K562 (cell line): ENCODE data around the gene FRAT1. TPM values are rescaled to one million over a fixed set of nuclear protein-coding genes. Genes with fewer than 3 reads are reported as not detected.

Source experiments
- ATAC-seq: fragments of 200-7000 bp; cut with Tn5 transposase; 3 replicates; pipeline ENCODE4 v1.9.1; 2020; ENCODE audit warnings: moderate library complexity
- BruUV-seq: library from RNA; stranded (reverse); fragments of 400-500 nt; replicated peaks from 2 replicates; lab custom pipeline; 2021; lab: Mats Ljungman, UMichigan
- CTCF ChIA-PET: fragments of 300-600 bp; formaldehyde crosslinking; extraction: SDS; loops from one replicate; lab custom pipeline; 2021; ENCODE audit warnings: low intra/inter-chr PET ratio; lab: Yijun Ruan, JAX
- POLR2A ChIA-PET: fragments of 300-600, 350-650 bp; sonication (Branson Sonifier 250); formaldehyde crosslinking; extraction: SDS; loops from one replicate; lab custom pipeline; 2021; ENCODE audit warnings: antibody characterized with exemption, inconsistent platforms; lab: Yijun Ruan, JAX
- DNase-seq, 4 experiments: peaks; one replicate each; pipeline versions ENCODE4 v3.0.0 to v3.0.0-alpha.2; 2011 to 2018; ENCODE audit warnings: low spot score in 3 of 4, mixed read lengths in 3 of 4; ENCODE audit errors: extremely low read depth in 1 of 4
- FAIRE-seq: peaks from 2 replicates; lab custom pipeline; 2011; peaks lifted over from hg19 to GRCh38; lab: Jason Lieb, UNC
- H2AFZ ChIP-seq: 2 replicates; pipeline ENCODE4 v1.6.0; 2011; ENCODE audit warnings: low read depth, low read length, control low read depth, inconsistent platforms
- H3K27ac ChIP-seq: fragments of 200-600 bp; 3 replicates; pipeline ENCODE4 v1.8.0; 2011; ENCODE audit warnings: low read depth, mild to moderate bottlenecking, control low read depth, inconsistent platforms, low read length, moderate library complexity, mixed read lengths; ENCODE audit errors: extremely low read depth
- H3K27me3 ChIP-seq, 2 experiments: fragments of 300-600 bp in 1 of 2; 2 replicates in 1 of 2; 3 replicates in 1 of 2; pipeline versions ENCODE4 v1.6.0 to v1.8.0; 2011; ENCODE audit warnings: inconsistent platforms in 2 of 2, low read length in 2 of 2, mild to moderate bottlenecking in 1 of 2, mixed read lengths in 1 of 2, moderate library complexity in 1 of 2; ENCODE audit not compliant: control insufficient read depth in 2 of 2, insufficient read depth in 2 of 2
- H3K36me3 ChIP-seq: fragments of 300-600 bp; 3 replicates; pipeline ENCODE4 v1.8.0; 2011; ENCODE audit warnings: mild to moderate bottlenecking, low read length, inconsistent platforms; ENCODE audit not compliant: control insufficient read depth, insufficient read depth
- H3K4me1 ChIP-seq, 2 experiments: fragments of 200-600 bp in 1 of 2; replicated peaks in 1 of 2; 2 replicates in 1 of 2; 3 replicates in 1 of 2; pipeline versions ENCODE4 v1.5.1 to v1.8.0; 2011; ENCODE audit warnings: inconsistent platforms in 2 of 2, low read length in 2 of 2, mild to moderate bottlenecking in 1 of 2, mixed read lengths in 1 of 2, moderate library complexity in 1 of 2; ENCODE audit not compliant: control insufficient read depth in 2 of 2, insufficient read depth in 2 of 2
- H3K4me2 ChIP-seq: 2 replicates; pipeline ENCODE4 v1.6.1; 2011; ENCODE audit warnings: low read length, control low read depth, inconsistent platforms, mixed read lengths; ENCODE audit not compliant: insufficient read depth
- H3K4me3 ChIP-seq: fragments of 200-600 bp; sonication (generic), shearing (Covaris generic); 2 replicates; pipeline ENCODE4 v1.5.1; 2016; ENCODE audit warnings: control low read depth, inconsistent platforms
- H3K79me2 ChIP-seq: fragments of 200-600 bp; 3 replicates; pipeline ENCODE4 v1.8.0; 2011; ENCODE audit warnings: low read length, inconsistent platforms; ENCODE audit not compliant: control insufficient read depth, insufficient read depth
- H3K9ac ChIP-seq, 2 experiments: 2 replicates each; pipeline versions ENCODE4 v1.6.0 to v1.6.1; 2011; ENCODE audit warnings: low read depth in 2 of 2, low read length in 2 of 2, control low read depth in 1 of 2, inconsistent platforms in 1 of 2, mild to moderate bottlenecking in 1 of 2, mixed read lengths in 1 of 2; ENCODE audit not compliant: insufficient read depth in 1 of 2
- H3K9me1 ChIP-seq: one replicate; pipeline ENCODE4 v1.6.0; 2011; ENCODE audit warnings: inconsistent platforms, mild to moderate bottlenecking, low read length, moderate library complexity; ENCODE audit not compliant: control insufficient read depth, insufficient read depth
- H3K9me3 ChIP-seq: replicated peaks from 2 replicates; pipeline ENCODE4 v1.5.1; 2011; ENCODE audit warnings: low read depth, low read length, inconsistent platforms; ENCODE audit not compliant: control insufficient read depth, insufficient read depth
- H4K20me1 ChIP-seq: replicated peaks from 2 replicates; pipeline ENCODE4 v1.6.1; 2011; ENCODE audit warnings: low read length, inconsistent platforms, mixed read lengths; ENCODE audit not compliant: control insufficient read depth, insufficient read depth
- CHD4 ChIP-seq: fragments of 200-600 bp; sonication (generic); IDR thresholded peaks from 3 replicates; pipeline ENCODE4 v1.6.1; 2012; ENCODE audit warnings: low read depth, mild to moderate bottlenecking, mixed read lengths, low read length, inconsistent platforms; ENCODE audit not compliant: insufficient read depth, insufficient replicate concordance, poor library complexity, severe bottlenecking
- KAT7 ChIP-seq: sonication (generic); formaldehyde crosslinking; IDR thresholded peaks from 2 replicates; pipeline ENCODE4 v1.8.0; 2022; ENCODE audit warnings: missing genetic modification reagents, mild to moderate bottlenecking, borderline replicate concordance
- ZFP1 ChIP-seq: fragments of 450-650 bp; formaldehyde crosslinking; IDR thresholded peaks from 2 replicates; pipeline ENCODE4 v1.4.0; 2020; ENCODE audit warnings: mild to moderate bottlenecking, mixed read lengths
- WGBS: fragments of 100-300 bp; shearing (Covaris generic); methylation state at CpG from one replicate; pipeline ENCODE4 v1.1.6; 2016; ENCODE audit warnings: low coverage, mixed read lengths; ENCODE audit not compliant: insufficient coverage; ENCODE audit errors: missing lambda C conversion rate; 5-methylcytosine and 5-hydroxymethylcytosine counted together
- in situ Hi-C: fragments of 300-500 bp; cut with MboI; formaldehyde crosslinking; loops from 4 replicates; pipeline ENCODE4 v1.15.0; 2018; ENCODE audit warnings: inconsistent platforms, mixed read lengths
- intact Hi-C: fragments of 100-400 bp; cut with micrococcal nuclease; formaldehyde crosslinking; loops from 2 replicates; pipeline ENCODE4 v1.14.2; 2022
- polyA plus RNA-seq, 8 experiments: library from polyadenylated mRNA; depleted of rRNA in 4 of 8; stranded (reverse) in 5 of 8; unstranded in 3 of 8; fragments of >200 nt; fragmentation: Nextera tagmentation in 2 of 8; fragmentation: Illumina TruSeq in 1 of 8; extraction: Ambion mirVana in 2 of 8; extraction: Trizol in 1 of 8; gene quantifications; 2 replicates each; pipeline versions ENCODE4 v1.2.1 to v1.2.3, GENCODE V29; 2011 to 2014; ENCODE audit warnings: inconsistent platforms in 1 of 8, missing spikeins in 1 of 8
- total RNA-seq, 7 experiments: library from RNA; depleted of rRNA in 6 of 7; stranded (reverse); fragments of >200 nt in 6 of 7; fragmentation: Illumina TruSeq in 2 of 7; extraction: Trizol in 2 of 7; gene quantifications; 2 replicates each; pipeline versions ENCODE4 v1.2.1 to v1.2.3, GENCODE V29; 2011 to 2021; ENCODE audit warnings: low replicate concordance in 1 of 7
- TF ChIP-seq, protein P1 (sequence below): sonication (generic); formaldehyde crosslinking; IDR thresholded peaks from 2 replicates; pipeline ENCODE4 v1.8.0; 2022; ENCODE audit warnings: missing genetic modification reagents, mild to moderate bottlenecking, moderate library complexity, borderline replicate concordance

Gene FRAT1
- total and polyA plus RNA-seq, 9 of the 15 experiments (the other 6 are each of a cell fraction or from before 2014, with no cell fraction given) = 0.11 to 4.6 (median 1.4) TPM

DNA sequence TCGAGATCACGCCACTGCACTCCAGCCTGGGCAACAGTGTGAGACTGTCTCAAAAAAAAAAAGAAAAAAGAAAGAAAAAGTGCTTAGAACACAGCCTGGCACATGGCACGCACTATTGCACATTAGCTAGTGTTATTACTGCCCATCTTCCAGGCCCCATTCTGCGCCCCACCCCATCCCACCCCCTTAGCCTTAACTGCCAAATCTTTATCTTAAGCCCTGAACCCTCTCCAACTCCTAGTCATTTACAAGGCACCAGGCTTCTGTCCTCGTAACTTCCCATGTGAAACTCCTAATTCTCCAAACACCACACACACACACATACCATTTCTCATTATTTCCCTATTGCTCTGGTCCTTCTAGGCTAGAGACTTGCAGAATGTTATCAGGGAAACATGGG is 10.7 kb downstream of the FRAT1 start:
- TF ChIP-seq ZFP1 (CRISPR knock-in tag) = no peak
- TF ChIP-seq KAT7 = 0 out of 2 replicates have a peak, but pooled peaks have one; percentile 20
- TF ChIP-seq, all 486 proteins: peak for 1
- in situ Hi-C loops = no loop called here
- no peaks in the 10 kb centered on the region for H3K9me1 ChIP-seq
- no peak for FAIRE-seq
- H3K4me2 ChIP-seq = peak overlapping the region; percentile 49
- CTCF ChIA-PET = no interaction called here
- no peaks in the 10 kb centered on the region for H3K9me3 ChIP-seq
- no peaks in the 10 kb centered on the region for H3K27me3 ChIP-seq
- POLR2A ChIA-PET = interaction anchor here (0.5 to 1.9 kb wide), 3 partner anchors 8 to 10 kb away, joined by 3 to 9 read pairs (median 4); no protein-coding TSS in a partner anchor
- H3K79me2 ChIP-seq = peaks cover 51% of the 10 kb centered on the region
- no peak overlapping the region for H3K9ac ChIP-seq
- intact Hi-C loops = loop anchor here (5.0 kb wide), 1 partner anchor 37 kb away; the partner anchor contains the start of gene ARHGAP19
- peaks cover 27% of the 10 kb centered on the region for H3K36me3 ChIP-seq
- no peak overlapping the region for H3K4me3 ChIP-seq
- no peak overlapping the region for H2AFZ ChIP-seq
- WGBS = 25% methylated on average over 1 of the region's 5 CpGs
- DNase-seq = no peak
- BruUV-seq = no TSS peak
- no peak for ATAC-seq
- H3K4me1 ChIP-seq = peaks cover 29 to 32% of the 10 kb centered on the region in 2 experiments
- H3K27ac ChIP-seq = peak overlapping the region; percentile 43; the same call in 2 of the 3 replicates
- H4K20me1 ChIP-seq = no peaks in the 10 kb centered on the region

DNA sequence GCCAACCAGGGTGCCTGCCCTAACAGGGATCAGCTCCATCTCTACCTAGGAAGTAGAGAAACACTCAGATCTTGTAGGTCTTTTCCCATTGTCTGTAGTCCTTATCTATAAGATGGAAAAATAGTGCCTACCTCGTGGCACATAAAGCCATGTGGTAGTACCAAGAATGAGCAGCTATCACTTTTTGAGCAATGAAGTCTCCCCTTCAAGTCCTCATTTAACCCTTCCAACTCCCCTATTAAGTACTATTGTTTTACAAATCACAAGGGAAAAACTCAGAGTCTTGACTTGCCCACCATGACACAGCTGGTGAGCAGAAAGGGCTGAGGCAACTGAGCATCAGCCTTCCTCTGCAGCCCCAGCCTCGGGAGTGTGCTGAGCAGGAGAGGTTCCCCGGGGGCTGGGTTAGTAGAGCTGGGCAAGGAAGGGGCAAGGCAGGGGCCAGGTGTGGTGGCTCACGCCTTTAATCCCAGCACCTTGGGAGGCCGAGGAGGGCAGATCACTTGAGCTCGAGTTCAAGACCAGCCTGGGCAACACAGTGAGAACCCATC is 12.2 kb downstream of the FRAT1 start:
- H3K4me3 ChIP-seq = peak overlapping the region; percentile 73; the same call in 1 of the 2 replicates

More for the DNA sequence above, 12.2 kb downstream of the FRAT1 start:
- ChIA-PET POLR2A (interaction anchor here (0.7 to 1.9 kb wide), 6 partner anchors 10 to 72 kb away, joined by 3 to 9 read pairs (median 4); partner anchors contain the start of gene ARHGAP19), CTCF (no interaction called here)
- Histone ChIP-seq H3K9me1 (no peaks in the 10 kb centered on the region), H3K9me3 (no peaks in the 10 kb centered on the region), H3K27me3 (no peaks in the 10 kb centered on the region), H3K79me2 (peaks cover 51% of the 10 kb centered on the region), H3K27ac (peak overlapping the region; percentile 6; the same call in 2 of the 3 replicates), H3K4me1 (peaks cover 29 to 40% of the 10 kb centered on the region in 2 experiments), H3K9ac (peak overlapping the region; percentile 8 to 93; a peak in 1 of 4 replicates), H3K4me2 (peak overlapping the region; percentile 92), H2AFZ (no peak overlapping the region), H3K36me3 (peaks cover 27% of the 10 kb centered on the region), H4K20me1 (no peaks in the 10 kb centered on the region)
- intact Hi-C loops = loop anchor here (5.0 kb wide), 1 partner anchor 39 kb away; the partner anchor contains the start of gene ARHGAP19
- no TSS peak for BruUV-seq
- in situ Hi-C loops = no loop called here
- no peak for DNase-seq
- TF ChIP-seq CHD4 = no peak
- TF ChIP-seq, protein P1, sequence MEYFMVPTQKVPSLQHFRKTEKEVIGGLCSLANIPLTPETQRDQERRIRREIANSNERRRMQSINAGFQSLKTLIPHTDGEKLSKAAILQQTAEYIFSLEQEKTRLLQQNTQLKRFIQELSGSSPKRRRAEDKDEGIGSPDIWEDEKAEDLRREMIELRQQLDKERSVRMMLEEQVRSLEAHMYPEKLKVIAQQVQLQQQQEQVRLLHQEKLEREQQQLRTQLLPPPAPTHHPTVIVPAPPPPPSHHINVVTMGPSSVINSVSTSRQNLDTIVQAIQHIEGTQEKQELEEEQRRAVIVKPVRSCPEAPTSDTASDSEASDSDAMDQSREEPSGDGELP = 0 out of 2 replicates have a peak, but pooled peaks have one; percentile 20
- WGBS = 41% methylated on average over 5 of the region's 6 CpGs
- no peak for ATAC-seq
- no peak for FAIRE-seq
